Measurements from ENCODE around the gene TNIP2.
"Not testable (repeated sequence)": the region's sequence is repeated elsewhere in the genome, so short reads cannot be mapped to it uniquely, and the experiment has no call there.

Gene TNIP2

GRCh38 chr4:2743518-2744445 lies 12.4 kb downstream of the TNIP2 start:
- no peak for DNase-seq

DNA sequence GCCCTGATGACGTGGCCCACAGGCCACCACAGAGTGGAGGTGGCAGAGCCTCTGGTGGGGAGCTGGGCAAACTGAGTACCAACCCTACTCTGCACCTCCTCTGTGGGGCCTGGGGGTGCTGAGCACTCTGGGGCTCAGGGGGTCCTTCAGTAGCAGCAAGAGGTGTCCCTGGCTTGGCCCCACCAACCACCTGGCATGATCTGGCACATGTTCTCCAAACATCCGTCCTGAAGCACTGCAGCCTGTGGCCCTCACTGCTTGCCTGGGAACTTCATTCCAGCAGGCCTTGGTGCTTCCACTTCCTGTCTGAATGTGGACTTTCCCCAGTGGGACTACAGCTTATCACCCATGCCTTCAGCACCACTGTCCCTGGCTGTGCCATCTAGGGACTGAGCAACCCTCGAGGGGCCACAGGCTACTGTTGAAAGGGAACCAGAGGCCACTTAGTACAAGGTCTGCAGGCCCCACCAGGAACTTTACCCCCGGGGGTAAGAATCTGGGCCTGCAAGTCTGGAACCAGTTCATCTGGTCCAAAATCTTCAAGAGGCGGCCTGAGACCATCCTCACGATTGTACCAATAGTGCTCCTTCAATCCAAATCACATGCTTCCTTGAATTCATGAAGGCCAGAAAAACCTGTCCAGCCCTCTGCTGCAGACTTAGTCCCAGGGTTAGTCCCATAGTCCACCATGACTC lies 13.2 kb downstream of the TNIP2 start:
- DNase-seq: no peak

DNA sequence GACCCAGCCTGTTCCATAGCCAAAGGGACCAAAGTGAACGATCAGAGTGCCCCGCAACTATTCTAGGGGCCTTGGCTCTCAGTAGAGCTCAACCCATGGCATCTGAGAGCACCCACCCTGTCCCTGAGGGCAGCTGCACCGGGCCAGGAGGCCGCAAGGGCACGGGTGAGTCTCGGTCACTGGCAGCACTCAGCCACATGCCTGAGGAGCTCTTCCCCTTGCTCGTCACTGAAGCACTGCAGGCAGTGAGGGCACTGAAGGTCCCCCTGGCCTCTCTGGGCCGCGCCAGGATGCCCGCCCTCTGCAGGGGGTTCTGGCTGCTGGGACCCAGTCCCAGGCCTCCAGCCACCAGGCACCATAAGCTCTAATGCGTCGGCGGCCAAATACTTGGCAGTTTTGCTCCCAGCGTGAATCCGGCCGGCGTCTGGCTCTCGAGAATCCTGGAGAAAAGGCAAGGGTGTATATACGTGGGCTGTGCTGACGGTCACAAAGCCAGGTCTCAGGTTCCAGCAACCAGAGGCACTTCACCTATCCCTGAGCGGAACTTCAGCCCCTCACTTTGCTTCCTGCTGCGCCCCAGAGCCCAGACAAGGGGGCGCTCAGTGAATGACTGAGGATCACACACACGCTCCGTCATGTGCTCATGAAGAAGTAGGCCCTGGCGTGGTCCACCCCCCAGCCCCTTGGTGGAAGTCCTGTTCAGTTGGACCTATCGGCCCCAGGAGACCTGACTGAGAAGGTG lies 13.9 kb downstream of the TNIP2 start:
- DNase-seq: no peak

GRCh38 chr4:2741626-2742025 lies 14.5 kb downstream of the TNIP2 start:
- DNase-seq: no peak

GRCh38 chr4:2738296-2738695 lies 17.8 kb downstream of the TNIP2 start:
- DNase-seq: not testable (repeated sequence)

- DNase-seq: no peak
These were observed 20.3 kb downstream of the TNIP2 start for GRCh38 chr4:2735869-2736268.

DNA sequence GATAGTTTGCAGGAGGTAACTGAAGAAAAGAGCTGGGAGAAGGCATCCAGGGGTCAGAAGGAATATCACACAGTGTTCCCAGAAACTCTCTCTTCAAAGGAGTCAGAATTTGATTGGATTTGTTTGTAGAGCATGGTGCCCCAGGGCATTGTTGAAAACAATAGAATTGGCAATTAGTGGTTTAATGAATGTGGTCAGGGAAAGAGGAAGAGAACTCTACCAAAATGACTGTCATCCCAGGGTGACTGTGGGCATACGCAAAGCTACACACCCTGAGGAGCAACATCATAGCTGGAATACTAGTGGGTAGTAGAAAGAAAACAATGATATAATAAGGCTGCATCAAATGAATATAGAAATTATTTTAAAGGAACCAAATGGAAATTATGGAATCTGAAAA lies 21.5 kb downstream of the TNIP2 start:
- DNase-seq: no peak

GRCh38 chr4:2733844-2734574 lies 22.1 kb downstream of the TNIP2 start:
- DNase-seq: no peak

DNA sequence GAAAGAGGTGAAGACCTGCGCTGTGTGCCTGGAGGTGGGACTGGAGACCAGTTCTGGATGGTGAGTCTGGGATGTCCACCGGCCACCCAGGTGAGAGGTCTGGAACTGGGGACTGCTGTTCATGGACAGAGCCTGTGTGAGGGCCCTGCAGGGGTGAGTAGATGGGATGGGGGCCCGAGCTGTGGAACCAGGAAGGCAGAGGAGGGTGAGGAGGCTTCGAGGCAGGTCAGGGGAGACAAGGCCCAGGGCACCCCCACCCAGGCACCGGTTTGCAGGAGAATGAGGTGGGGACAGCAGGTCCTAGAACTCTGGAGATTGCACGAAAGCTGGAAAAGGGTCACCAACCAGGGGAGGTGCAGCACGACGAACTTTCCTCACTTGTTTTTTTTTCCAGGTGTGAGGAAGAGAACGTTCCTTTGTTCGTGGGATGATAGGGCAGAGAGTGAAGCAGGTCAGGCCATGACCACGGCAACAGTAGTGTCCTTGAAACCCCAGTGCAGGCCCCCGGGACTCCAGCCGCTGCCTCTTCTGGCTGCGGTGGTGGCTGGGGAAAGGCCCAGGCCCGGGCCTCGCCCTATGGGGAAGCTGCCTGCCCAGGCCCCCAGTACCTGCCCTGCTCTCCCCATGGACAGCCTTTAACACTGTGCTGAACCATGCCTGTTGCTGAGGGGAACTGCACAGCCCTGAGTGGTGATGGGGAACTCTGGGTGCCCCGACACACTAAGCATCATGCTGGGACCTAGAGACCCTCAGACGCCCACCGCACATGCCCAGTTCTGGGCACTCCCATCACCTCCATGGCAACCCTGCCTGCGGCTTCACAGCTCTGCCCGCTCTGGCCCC lies 22.9 kb downstream of the TNIP2 start:
- DNase-seq: no peak

- DNase-seq: no peak
These were observed 23.6 kb downstream of the TNIP2 start for GRCh38 chr4:2732526-2732925.

DNA sequence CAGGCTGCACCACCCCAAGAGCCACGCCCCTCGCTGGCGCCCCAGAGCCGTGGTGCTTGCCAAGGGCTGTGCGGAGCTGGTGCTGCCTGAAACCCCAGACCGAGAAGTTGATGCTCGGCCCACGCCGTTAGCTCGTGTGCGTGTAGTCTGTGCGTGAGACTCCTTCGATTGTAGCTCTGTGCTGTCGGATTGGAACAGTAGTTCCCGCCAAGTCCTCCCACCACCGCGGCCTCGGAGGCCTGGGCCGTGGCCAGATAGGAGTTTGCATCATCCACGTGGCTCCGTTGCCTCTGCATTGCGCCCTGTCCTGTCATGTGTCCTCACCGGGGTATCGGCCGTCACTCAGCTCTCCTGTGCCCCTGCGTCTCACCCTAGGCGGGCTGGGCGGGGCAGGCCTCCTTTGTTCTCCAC lies 24.2 kb downstream of the TNIP2 start:
- no peak for DNase-seq

GRCh38 chr4:2729533-2729875 lies 26.6 kb downstream of the TNIP2 start:
- DNase-seq: no peak

- no peak for DNase-seq
These were observed 27.2 kb downstream of the TNIP2 start for GRCh38 chr4:2728806-2729532.

GRCh38 chr4:2728221-2728620 lies 27.9 kb downstream of the TNIP2 start:
- no peak for DNase-seq

- DNase-seq: not testable (repeated sequence)
These were observed 29.3 kb downstream of the TNIP2 start for GRCh38 chr4:2726881-2727280.

GRCh38 chr4:2725380-2725779 lies 30.8 kb downstream of the TNIP2 start:
- no peak for DNase-seq

- DNase-seq: no peak
These were observed 32.4 kb downstream of the TNIP2 start for GRCh38 chr4:2723751-2724150.

GRCh38 chr4:2722033-2722432 lies 34.1 kb downstream of the TNIP2 start:
- no peak for DNase-seq

DNA sequence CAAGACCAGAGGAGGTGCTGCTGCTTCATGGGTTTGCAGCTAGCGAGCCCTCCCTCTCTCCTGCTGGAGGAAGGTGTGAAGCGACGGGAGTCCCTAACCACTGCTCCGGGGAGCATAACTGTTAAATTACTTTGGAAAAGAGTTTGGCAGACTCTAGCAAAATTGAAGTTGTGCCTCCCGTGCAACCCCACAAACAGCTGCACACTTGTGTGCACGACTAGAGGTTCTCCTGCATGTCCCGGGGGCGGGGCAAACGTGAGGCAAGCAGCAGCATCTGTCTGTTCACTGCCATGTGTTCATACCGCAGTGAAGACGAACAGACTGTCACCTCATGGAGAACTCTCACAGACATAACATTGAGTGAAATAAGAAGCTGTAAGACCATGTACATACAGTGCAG lies 34.5 kb downstream of the TNIP2 start:
- DNase-seq: no peak

DNA sequence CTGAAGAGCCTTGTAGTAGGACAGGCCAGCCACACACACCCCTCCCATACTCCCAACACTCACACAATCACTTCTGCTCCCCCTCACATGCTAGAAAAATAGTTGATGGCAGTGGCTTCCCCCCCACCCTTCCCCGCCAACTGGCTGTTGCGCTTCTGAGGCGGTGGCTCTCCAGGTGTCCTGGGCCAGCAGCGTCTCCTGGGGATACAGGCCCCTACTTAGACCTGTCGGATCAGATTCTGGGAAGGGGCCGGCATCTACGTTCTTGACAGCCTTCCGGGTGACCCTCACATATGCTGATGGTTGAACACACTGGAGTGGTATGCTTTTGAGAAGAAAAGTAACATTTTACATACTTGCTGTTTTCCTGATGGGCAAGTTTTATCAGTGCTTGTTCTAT lies 39.9 kb downstream of the TNIP2 start:
- DNase-seq: no peak

DNA sequence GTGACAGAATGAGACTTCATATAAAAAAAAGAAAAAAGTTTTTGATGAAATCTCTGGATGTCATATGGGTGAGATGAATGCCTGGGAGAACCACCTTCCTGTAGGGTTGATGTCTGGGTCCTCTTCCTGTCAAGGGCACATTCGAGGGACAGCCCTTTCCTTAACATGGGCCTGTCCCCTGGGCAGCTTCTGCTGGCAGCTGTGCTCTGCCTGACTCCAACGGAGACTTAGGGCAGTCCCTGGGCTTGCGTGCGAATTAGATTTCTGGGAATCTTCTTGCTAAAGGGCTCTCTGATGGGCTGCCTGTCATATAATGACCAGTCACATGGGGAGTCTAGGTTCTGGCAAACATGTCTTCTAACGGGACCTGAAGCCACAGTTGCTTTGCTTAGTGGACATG lies 40.7 kb downstream of the TNIP2 start:
- DNase-seq: no peak

All from CD4-positive, alpha-beta T cell treated with Interleukin-12 subunit alpha and Interleukin-12 subunit beta, for 1 hour (primary cell).